Hepatocyte (in vitro differentiated cells): ENCODE data around the gene ACAP3.

Experiments
- CTCF ChIP-seq: fragments of 200-600 bp; sonication (generic); IDR thresholded peaks from 2 replicates; pipeline ENCODE4 v1.5.1; 2016; ENCODE audit warnings: antibody characterized with exemption, mild to moderate bottlenecking; ENCODE audit not compliant: poor library complexity
- EZH2 ChIP-seq: fragments of 200-600 bp; sonication (generic); IDR thresholded peaks from 2 replicates; pipeline ENCODE4 v1.6.1; 2016; ENCODE audit warnings: antibody characterized with exemption, mild to moderate bottlenecking, borderline replicate concordance
- EZH2phosphoT487 ChIP-seq: fragments of 200-600 bp; sonication (generic); IDR thresholded peaks from one replicate; pipeline ENCODE4 v1.6.1; 2018; ENCODE audit warnings: antibody characterized with exemption, mild to moderate bottlenecking, low read depth, moderate library complexity; ENCODE audit not compliant: unreplicated experiment, severe bottlenecking

- TF ChIP-seq CTCF (no peak), EZH2phosphoT487 (no peak), EZH2 (no peak)
These were observed 24.7 kb downstream of the ACAP3 start for GRCh38 chr1:1282998-1283397.
